DMS153 treated with DMSO at 0.1 percent for 48 hours (cell line): ENCODE measurements around the gene SLC45A3.

Source experiments
- DNase-seq: peaks from one replicate; lab custom pipeline; 2025; ENCODE audit not compliant: unreplicated experiment; lab: John Stamatoyannopoulos, UW

Gene SLC45A3

GRCh38 chr1:205701420-205701819 is 21.1 kb upstream of the SLC45A3 start:
- no peak for DNase-seq

- DNase-seq = no peak
Observed at GRCh38 chr1:205700865-205701401, 20.6 kb upstream of the SLC45A3 start.

DNA sequence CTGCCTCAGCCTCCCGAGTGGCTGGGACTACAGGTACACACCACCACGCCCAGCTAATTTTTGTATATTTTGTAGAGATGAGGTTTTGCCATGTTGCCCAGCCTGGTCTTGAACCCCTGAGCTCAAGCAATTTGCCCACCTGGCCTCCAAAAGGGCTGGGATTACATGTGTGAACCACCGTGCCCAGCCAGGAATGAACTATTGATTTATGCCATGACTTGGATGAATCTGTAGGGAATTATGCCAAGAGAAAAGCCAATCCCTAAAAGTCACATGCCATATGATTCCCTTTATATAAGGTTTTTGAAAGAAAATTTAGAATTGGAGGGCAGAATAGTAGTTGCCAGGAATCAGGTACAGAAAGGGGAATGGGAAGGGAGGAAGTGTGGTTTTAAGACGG is 19.1 kb upstream of the SLC45A3 start:
- DNase-seq = no peak

GRCh38 chr1:205698921-205699320 is 18.6 kb upstream of the SLC45A3 start:
- no peak for DNase-seq

DNA sequence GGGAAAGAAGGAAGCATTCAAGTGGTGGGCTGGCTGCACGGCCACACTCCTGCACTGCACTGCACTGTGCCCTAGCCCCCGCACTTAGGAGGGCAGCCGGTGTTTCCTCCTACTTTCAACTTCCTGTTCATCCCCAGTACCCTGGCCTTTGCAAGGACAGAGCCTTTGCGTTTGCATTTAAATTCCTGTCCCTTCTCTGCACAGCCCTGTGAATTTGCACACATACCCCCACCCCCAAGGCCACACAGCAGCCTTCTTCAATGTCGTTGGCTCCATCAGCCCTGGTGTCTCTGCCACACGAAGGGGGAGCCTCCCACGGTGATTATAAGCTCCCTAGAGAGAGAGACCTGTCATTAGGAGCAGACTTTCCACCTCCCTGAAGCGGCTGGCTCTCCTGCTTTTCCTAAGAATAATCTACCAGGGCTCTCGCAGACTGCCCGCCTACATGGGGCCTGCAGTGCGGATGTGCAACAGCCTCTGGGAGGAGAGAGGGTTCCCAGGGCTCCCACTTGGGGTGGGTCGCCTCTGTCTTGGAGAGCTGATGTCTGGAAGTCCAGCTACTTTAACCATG is 13.2 kb upstream of the SLC45A3 start:
- no peak for DNase-seq

- no peak for DNase-seq
Observed at GRCh38 chr1:205692423-205692822, 12.1 kb upstream of the SLC45A3 start.

GRCh38 chr1:205690122-205690756 is 9.9 kb upstream of the SLC45A3 start:
- DNase-seq = no peak

- no peak for DNase-seq
Observed at GRCh38 chr1:205689479-205689878, 9.2 kb upstream of the SLC45A3 start.

- no peak for DNase-seq
Observed at GRCh38 chr1:205688171-205689080, 8.1 kb upstream of the SLC45A3 start.

DNA sequence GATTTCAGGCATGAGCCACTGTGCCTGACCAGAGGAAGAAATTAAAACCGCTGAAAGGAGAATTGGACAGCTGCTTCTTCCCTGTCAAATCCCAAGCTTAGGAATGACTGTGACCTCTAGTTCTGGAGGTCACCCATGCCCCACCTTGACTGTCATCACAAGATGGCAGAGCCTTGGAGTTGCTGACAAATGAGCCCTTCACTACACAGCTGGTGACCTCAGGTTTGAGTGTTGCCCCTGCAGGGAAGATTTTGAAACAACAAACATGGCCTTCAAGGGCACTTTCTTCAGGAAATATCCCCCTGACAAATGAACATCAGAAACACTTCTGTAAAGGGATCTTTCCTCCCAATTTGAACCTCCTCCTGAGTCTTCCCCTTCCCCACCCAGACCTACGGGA is 6.9 kb upstream of the SLC45A3 start:
- no peak for DNase-seq

- DNase-seq = no peak
Observed at GRCh38 chr1:205681364-205681763, 1.1 kb upstream of the SLC45A3 start.

- no peak for DNase-seq
Observed at GRCh38 chr1:205678286-205679111, 1.8 kb downstream of the SLC45A3 start.

DNA sequence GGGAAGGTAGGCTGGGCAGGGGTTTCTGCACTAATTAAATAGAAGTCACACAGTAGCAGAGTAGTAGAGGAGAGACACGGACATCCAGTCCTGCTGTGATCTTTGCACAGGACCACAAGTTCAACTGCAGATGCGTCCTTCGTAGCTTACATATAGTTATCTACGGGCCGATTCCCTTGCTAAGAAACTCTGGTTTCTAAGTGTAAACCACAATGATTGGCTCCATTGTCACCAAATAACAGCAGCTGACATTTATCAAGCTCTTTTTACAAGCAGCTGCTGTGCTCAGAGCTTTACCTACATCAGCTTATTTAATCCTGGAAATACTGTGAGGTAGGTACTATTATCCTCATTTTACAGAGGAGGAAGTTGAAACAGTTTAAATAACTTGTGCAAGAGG is 3.1 kb downstream of the SLC45A3 start:
- no peak for DNase-seq

DNA sequence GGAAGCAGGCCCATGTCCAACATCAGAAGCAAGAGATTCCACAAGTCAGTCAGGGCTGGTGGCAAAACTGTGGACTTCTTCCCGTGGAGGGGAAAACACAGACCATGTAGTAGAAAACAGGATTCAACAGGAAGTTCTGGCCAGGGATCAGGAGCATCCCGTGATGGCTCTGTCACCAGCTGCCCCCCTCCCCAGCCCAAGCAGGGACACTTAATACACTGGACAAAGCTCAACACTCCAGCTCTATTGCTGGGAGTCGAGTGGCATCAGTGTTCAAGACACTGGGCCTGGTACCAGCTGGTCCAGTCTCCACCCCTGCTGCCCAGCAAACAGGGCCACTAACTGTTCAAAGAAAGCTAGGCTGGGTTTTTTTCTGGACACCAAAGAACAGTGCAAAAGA is 3.7 kb downstream of the SLC45A3 start:
- DNase-seq = no peak

- no peak for DNase-seq
Observed at GRCh38 chr1:205676002-205676401, 4.3 kb downstream of the SLC45A3 start.

- DNase-seq = no peak
Observed at GRCh38 chr1:205675247-205675646, 5.1 kb downstream of the SLC45A3 start.

- no peak for DNase-seq
Observed at GRCh38 chr1:205672970-205673369, 7.3 kb downstream of the SLC45A3 start.

DNA sequence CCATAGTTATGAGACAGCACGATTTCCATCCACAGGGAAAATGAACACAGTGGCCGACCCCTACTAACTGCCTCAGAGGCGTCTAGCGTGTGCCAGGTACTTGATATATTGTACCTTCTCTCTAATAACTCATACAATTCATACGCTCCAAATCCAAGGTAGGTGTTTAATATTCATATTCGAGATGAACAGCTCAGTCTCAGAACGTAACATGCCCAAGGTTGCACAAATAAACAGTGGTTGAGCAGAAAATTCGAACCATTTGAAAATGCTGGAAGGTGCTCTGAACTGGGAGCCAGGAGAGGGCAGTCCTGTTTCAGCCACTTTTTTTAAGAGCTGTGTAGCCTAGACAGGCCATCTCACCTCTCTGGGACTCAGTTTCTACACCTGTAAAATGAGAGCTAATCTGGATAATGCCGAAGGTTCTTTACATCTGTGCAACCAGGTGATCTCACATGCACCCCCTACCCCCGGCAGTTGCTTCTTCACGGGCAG is 7.9 kb downstream of the SLC45A3 start:
- no peak for DNase-seq

GRCh38 chr1:205670611-205671430 is 9.5 kb downstream of the SLC45A3 start:
- no peak for DNase-seq

DNA sequence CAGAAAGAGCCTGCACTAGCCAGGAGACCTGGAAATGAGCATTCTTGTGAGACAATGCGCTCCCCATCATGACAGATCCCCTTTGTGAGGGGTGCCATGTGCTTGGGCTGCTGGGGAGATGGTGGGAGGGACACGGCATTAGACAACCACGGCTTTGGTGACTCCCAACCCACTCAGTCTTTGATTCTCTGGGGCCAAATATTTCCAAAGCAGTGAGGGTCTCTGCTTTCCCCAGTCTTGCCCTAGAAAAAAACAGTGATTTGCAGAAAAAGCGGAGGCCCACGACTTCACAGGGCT is 10.2 kb downstream of the SLC45A3 start:
- DNase-seq = no peak
